Measurements from ENCODE around the gene TMEM239.
"Not testable (repeated sequence)": the region's sequence is repeated elsewhere in the genome, so short reads cannot be mapped to it uniquely, and the experiment has no call there.

GRCh38 chr20:2831206-2831605 lies 15.0 kb downstream of the TMEM239 start:
- not testable (repeated sequence) for TF ChIP-seq ESRRG, TSHZ2 (CRISPR knock-in tag; IDR thresholded peaks at IDR 0.05)
